HG03457 (cell line): Measurements from ENCODE around the gene TALDO1.
"Not testable (repeated sequence)": the region's sequence is repeated elsewhere in the genome, so short reads cannot be mapped to it uniquely, and the experiment has no call there.

Source experiments
- ATAC-seq: cut with Tn5 transposase; IDR thresholded peaks from one replicate; pipeline ENCODE4 v1.9.1; 2021; ENCODE audit warnings: moderate number of reproducible peaks; ENCODE audit not compliant: unreplicated experiment

TALDO1 gene

DNA sequence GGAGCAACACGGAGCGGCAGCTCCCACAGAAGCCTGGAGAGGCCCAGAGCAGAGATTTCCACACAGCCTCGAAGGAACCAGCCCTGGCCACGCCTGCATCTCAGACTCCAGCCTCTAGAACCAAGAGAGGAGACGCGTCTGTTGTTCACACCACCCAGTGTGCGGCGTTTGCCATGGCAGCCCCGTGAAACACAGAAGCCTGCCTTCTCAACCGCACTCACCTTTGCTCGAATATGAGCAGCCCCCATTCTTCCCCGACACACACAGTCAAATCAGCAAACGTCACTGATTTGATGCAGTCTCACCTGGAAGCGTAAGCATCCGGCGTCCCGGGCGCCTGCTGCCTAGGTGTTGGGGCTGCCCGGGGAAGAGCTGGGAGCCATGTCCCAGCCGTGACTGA, 14.2 kb upstream of the TALDO1 start:
- no peak for ATAC-seq

DNA sequence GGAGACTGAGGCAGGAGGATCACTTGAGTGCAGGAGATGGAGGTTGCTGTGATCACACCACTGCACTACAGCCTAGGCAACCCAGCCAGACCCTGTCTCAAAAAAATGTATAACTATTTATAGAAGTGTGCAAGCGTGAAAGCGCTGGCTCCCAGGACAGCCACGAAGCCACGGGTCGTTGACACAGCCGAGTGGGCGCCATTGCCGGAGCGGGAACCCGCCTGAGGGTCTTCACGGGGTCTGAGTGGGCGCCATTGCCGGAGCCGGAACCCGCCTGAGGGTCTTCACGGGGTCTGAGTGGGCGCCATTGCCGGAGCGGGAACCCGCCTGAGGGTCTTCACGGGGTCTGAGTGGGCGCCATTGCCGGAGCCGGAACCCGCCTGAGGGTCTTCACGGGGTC, 12.7 kb upstream of the TALDO1 start:
- ATAC-seq = not testable (repeated sequence)

DNA sequence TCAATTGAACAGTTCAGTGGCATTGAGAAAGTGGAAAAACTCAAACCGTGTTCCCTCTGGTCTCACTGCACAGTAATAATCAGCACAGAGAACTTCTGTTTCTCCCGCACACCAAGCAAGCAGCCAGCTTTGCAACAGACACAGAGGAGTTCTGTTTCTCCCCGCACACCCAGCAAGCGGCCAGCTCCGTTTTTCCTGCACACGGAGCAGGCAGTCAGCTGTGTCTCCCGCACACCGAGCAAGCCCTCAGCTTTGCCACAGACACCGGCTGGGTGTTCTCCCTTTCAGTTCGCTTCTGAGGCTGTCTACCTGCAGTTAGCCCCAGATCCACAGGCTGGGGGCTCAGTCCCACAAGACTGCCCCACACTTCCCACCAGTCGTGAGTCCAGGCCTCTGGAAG, 9.9 kb upstream of the TALDO1 start:
- ATAC-seq = no peak

DNA sequence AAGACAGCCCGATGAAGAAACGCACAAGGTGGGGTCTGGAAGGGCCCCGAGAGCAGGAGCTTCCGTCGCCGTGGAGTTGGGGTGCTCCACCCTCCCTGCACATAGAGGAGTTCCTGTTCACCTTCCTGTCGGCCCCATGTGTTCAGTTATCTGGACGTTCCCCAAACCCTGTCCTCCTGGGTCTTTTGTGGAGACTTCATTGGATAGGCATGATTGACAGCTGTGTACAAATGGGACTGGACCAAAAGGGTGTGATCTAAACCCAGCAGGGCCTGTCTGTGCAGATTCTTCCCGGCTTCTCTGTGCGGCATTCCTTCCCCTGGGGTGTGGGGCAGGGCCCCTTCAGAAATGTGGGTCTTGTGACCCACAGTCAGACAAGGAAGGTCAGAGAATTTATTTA, 9.4 kb upstream of the TALDO1 start:
- ATAC-seq = not testable (repeated sequence)

DNA sequence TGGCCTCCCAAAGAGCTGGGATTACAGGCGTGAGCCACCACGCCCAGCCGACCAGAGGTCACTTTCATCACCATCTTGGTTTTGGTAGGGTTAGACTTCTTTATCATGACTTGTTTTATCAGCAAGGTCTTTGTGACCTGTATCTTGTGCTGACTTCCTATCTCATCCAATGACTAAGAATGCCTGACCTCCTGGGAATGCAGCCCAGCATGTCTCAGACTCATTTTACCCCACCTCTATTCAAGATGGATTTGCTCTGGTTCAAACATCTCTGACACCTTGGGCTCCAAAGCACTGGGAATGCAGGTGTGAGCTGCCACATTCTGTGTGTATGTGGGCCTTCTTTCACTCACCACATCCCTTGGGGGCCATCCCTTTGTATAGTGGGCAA, 5.1 kb upstream of the TALDO1 start:
- ATAC-seq = no peak

DNA sequence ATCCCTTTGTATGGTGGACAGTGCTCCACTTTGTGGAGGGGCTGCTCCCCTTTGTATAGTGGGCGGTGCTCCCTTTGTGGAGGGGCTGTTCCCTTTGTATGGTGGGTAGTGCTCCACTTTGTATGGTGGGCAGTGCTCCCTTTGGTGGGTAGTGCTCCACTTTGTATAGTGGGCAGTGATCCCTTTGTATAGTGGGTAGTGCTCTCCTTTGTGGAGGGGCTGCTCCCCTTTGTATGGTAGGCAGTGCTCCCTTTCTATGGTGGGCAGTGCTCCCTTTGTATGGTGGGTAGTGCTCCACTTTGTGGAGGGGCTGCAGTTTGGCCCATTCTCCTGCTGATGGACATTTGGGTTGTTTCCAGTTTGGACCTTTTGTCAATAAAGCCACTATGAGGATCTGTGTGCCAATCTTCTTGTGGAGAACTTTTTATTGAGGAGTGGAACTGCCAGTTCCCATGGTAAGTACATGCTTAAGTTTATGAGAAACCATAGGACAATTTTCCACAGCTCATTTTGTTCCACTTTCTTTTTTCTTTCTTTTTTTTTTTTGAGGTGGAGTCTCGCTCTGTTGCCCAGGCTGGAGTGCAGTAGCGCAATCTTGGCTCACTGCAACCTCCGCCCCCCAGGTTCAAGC, 4.6 kb upstream of the TALDO1 start:
- no peak for ATAC-seq

DNA sequence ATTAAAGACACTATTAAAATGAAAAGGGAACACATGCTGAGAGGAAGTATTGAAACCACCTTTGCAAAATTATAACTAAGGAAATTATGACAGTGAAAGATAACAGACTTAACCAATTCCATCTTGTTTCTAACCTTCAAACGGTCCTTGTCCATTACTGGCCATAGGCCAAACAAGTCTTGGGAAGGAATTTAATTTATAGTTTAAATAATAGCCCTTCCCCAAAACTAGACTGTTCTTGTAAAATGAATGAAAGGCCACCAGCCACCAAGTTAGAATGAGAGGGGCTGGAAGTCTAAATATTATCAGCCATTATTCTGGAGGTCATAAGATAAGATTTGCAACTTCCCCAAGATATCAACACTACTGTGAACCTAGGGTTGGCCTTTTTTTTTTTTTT, 1.8 kb upstream of the TALDO1 start:
- ATAC-seq = no peak

DNA sequence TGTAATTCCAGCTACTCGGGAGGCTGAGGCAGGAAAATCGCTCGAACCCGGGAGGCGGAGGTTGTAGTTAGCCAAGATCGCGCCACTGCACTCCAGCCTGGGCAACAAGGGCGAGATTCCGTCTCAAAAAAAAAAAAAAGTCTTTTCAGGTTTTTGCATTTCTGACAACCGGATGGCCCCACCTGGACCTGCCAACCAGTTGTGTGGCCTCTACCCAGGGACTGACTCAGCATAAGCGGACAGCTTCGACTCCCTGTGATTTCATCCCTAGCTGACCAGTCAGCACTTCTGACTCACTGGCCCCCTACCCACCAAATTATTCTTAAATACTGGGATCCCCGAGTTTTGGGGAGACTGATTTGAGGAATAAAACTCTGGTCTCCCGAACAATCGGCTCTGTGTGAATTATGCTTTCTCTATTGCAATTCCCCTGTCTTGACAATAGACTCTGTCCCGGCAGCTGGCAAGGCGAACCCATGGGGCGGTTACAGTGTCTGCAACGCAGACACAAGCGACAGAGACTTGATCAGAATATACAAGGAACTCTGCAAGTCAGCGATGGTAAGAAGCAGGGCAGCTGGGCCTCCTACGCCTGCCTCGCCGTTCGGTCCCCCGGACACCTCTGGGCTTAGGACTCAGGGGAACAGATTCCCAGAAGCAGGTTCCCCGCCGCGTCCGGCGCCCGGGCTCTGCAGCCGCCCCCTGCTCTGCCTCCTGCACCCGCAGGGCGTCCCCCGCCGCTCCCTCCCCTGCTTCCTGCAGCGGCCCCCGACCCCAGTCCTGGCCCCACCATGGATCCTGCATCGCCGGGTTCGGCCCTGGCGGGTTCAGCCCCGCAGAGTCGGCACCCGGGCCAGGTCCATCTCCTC, 741 bp upstream of the TALDO1 start:
- no peak for ATAC-seq

DNA sequence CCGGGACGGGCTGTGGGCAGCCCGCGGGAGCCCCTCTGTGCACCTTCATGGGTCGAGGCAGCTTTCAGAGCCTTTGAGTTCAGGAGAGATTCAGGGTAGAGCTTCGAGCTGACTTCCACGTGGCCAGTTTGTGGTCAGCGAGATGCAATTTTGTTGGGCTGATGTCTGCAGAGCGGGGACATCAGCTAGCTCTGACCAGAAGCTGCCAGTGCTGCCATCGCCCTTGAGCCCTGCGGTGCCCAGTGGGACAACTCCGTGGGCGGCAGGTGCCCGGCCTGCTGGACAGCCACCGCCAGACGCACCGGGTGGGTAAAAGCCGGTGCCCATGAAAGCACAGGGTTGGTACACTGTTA, 719 bp downstream of the TALDO1 start:
- no peak for ATAC-seq

DNA sequence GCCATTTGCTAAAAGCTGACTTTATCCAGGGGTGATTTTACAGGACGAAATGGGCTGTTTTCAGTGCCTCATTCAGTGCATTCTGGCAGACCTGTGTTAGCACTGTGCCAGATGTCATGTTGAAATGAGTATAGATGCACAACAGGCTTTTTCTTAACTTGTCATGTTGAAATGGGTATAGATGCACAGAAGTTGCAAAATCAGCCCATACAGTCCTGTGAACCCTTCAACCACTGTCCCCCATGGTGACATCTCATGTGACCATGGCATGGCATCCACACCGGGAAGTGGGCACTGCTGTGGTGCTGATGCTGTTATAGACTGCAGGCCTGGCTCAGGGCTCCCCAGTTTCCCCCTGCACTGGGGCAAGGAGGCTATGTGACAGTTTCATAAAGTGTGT, 2.5 kb downstream of the TALDO1 start:
- no peak for ATAC-seq

DNA sequence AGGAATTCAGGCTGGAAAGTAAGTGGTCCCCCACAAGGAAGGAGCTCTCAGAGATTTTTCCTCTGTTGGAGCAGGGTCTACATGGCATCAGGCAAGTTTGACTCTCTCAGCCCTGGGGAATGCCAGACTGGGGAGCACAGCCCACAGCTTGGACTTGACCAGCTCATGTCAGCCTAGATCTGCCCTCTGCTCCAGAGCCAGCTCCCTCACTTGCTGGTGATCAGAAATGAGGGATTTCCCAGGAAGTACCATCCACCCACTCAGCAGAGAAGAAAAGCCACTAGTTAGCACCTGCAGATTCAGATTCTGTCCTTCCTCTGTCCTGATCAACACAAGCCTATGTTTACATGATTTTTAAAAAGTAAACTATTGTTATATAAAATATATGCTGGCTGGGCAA, 13.0 kb downstream of the TALDO1 start:
- ATAC-seq = no peak

DNA sequence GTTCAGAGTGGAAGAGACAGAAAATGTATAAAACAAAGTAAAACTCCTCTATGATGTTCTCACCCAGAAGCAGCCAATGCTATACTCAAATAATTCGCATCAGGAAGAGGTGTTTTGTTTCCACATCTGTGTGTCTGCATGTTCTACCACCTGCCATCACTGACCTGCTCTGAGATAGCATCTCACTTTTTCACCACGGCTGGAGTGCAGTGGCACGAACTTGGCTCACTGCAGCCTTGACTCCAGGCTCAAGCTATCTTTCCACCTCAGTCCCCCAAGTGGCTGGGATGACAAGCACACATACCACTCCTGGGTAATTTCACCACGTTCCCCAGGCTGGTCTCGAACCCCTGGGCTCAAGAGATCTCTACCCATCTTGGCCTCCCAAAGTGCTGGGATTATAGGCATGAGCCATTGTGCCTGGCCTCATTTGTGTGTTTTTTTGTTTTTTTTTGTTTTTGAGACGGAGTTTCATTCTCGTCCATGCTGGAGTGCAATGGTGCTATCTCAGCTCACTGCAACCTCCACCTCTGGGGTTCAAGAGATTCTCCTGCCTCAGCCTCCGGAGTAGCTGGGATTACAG, 14.4 kb downstream of the TALDO1 start:
- ATAC-seq = no peak

DNA sequence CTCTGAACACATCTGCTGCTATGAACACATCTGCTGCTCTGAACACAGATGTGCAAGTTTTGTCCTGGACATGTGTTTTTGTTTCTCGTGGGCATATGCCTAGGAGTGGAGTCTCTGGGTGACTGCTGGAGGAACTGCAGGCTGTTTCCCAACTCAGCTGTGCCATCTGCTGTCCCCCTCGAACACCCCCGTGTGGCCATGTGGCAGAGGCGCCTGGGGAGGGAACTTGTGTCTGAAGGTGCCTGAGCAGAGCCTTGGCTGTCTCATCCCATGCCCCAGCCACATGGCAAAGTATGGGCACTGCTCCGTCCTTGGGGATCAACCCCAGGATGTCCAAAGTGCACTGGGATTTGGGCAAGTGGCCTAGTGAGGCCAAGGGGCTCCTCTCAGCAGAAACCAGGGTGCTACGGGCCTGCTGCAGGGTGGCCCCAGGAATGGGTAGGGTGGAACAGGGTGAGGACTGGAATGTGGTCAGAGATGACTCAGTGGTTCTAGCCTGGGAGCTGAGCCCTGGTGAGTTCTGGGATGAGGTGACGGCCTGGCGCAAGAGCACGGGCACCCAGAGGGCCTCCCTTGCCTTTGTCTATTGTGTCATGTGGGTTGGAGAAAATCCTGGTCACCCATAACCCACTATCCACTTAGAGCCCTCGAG, 15.3 kb downstream of the TALDO1 start:
- no peak for ATAC-seq

DNA sequence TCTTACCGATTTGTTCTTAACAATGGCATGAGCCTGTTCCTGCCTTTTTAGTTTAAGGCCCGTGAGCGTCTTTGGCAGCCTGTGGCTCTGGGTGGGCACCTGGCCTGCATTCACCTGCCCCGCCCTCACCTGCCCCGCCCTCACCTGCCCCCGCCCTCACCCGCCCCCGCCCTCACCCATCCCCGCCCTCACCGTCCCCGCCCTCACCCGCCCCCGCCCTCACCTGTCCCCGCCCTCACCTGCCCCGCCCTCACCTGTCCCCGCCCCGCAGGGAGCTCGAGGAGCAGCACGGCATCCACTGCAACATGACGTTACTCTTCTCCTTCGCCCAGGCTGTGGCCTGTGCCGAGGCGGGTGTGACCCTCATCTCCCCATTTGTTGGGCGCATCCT, 15.8 kb downstream of the TALDO1 start:
- ATAC-seq = no peak

DNA sequence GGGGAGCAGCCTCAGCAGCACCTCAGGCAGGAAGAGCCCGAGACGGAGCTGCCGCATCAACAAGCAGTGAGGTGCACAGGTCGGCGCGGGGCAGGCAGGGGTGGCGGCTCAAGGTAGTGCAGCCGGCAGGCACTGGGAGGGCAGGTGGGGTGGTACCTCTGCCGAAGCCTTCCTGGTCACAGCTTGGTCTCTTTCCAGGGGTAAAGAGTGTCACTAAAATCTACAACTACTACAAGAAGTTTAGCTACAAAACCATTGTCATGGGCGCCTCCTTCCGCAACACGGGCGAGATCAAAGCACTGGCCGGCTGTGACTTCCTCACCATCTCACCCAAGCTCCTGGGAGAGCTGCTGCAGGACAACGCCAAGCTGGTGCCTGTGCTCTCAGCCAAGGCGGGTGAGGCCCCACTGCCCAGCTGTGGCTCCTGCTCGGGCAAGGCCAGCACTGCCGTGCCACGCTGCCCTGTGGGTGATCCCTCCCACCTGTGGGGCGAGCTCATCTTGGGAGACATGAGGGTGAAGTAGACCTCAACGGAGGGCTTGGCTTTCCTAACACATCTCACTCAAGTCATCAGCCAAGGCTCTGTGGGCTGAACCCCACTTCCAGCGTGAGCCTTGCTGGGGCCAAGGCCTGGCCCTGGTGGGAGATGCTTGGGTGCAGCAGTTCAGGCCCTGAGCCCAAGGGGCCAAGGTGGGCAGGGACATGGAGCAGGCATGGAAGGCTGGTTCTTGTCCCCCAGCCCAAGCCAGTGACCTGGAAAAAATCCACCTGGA, 16.5 kb downstream of the TALDO1 start:
- no peak for ATAC-seq

DNA sequence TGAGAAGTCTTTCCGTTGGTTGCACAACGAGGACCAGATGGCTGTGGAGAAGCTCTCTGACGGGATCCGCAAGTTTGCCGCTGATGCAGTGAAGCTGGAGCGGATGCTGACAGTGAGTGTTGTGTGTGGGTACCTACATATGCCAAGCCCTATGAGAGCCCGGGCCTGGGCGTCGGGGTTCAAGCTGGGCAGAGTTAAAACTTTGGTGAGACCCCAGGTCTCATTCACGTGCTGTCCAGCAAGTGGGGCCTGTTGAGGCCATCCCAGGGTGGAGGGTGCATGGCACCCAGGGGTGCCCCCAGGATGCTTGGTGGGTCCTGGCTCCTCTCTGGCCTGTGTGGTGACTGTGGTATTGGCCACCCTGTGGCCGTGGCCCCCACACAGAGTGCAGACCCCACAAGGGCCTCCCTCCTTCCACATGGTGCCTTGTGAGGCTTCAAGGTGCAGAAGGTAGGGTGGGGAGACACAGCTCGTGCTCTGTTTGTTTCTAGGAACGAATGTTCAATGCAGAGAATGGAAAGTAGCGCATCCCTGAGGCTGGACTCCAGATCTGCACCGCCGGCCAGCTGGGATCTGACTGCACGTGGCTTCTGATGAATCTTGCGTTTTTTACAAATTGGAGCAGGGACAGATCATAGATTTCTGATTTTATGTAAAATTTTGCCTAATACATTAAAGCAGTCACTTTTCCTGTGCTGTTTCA, 17.2 kb downstream of the TALDO1 start:
- no peak for ATAC-seq

DNA sequence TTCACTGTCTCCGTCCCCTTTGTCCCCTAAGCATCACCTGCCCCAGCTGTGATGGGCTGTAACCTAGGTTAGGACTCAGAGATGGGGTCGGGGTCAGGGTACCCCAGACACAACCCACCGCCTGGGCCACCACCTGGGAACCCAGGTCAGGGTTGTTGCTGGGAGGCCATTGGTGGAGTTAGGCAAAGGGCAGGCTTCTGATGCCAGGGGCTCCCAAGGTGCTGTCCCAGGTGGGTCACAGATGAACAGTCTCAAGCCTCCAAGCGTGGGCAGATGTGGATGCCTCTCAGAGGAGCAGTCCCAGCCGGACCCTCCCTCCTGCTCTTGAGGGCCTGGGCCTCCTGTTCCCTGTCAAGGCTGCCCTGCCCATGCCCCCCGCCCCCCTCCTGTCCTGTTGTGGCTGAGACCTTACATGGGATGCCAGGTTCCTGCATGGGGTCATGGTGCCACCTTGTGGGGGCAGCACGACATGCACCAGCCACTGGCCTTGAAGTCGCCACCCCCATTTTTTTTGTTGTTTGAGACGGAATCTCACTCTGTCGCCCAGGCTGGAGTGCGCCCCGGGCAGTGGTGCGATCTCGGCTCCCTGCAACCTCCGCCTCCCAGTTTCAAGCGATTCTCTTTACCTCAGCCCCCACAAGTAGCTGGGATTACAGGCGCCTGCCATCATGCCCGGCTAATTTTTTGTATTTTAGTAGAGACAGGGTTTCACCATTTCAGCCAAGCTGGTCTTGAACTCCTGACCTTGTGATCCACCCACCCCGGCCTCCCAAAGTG, 17.9 kb downstream of the TALDO1 start:
- ATAC-seq = no peak

DNA sequence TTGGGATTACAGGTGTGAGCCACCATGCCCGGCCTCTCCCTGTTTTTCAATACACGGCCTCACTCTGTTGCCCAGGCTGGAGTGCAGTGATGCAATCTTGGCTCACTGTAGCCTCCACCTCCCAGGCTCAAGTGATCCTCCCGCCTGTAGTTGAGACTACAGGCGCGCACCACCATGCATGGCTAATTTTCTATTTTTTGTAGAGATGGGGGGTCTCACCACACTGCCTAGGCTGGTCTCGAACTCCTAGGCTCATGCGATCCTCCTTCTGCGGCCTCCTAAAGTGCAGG, 18.5 kb downstream of the TALDO1 start:
- no peak for ATAC-seq

DNA sequence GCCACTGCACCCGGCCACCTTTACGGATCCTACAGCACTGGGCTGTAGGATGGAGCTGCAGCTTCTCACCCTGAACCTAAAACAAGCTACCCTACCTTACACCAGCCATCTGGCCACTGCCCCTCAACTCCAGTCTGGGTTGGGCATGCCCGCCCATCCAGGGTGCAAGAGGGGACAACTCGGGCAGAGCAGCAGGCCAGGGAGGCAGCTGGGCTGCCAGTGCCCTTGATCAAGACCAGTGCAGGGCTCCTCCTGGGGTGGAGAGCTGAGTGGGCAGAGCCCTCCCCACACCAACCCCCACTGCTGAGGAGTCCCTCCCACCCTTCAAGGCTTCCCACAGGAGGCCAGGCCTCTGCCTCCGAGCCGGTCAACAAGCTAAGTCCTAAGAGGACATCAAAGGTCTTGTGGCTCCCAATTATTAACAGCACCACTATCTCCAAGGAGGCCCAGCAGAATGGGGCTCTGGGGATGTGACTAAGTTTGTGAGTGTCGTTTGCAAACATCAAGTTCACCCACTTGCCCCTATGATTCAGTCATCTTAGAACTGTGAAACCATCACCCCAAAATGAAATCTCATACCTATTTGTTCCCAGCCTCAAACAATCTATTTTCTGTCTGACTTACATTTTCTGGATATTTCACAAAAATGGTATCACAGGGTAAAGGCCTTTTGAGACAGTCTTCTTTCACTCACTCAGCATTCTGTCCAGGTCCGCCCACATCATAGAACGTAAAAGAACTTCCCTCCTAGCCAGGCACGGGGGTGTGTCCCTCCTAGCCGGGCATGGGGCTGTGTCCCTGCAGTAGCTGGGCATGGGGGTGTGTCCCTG, 19.1 kb downstream of the TALDO1 start:
- no peak for ATAC-seq
